ENCODE data around the gene SMAD1. TPM values are rescaled to one million over a fixed set of nuclear protein-coding genes. Genes with fewer than 3 reads are reported as not detected.

The SMAD1 gene
- polyA plus RNA-seq, 1 donor (not counting 4 experiments of a cell fraction or from before 2014, with no cell fraction given) = 33.5 TPM

DNA sequence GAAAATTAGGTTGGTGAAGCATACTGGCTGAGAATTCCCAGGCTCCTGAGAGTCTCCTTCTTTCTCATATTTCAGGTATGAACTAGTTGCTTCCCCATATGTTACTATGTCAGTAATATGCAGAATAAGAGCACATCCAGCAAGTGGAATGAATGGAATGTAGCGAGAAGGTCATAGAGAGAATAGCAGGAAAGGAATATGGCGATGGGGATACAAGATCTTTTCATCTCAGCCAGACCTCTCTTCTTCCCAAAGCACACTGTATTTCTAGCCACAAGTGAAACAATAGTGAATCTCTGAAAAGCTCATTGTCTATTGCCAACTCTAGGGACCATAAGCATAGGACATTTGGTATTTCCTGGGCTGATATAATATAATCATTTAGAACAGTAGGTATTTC lies 82.9 kb downstream of the SMAD1 start:
- H3K9me1 ChIP-seq (ENCODE audit: control insufficient read depth, extremely low read depth, insufficient read depth, low read length) = no peaks in the 10 kb centered on the region
- DNase-seq (ENCODE audit: low read depth, low spot score) = no peak
- H3K27me3 ChIP-seq (ENCODE audit: control insufficient read depth, extremely low read depth, insufficient read depth, low read length) = no peaks in the 10 kb centered on the region

DNA sequence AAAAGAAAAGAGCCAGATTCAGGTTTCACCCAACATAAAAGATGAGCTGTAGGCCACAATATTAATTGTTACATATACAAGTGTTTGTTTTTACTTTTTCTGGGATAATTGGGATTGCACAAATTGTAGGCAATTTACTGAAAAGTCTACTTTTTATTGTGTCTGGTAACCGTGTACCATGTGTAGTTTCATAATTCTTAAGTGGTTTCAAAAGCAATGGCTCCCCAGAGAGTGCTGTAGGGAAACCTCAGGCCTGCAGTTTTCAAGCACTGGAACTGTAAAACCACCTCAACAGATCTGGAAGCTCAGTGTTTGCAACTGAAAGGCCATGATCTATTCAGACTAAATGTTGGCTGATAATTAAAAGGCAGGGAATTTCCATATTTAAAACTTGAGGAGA lies 83.7 kb downstream of the SMAD1 start:
- FAIRE-seq = no peak
- Histone ChIP-seq H3K9me3 (ENCODE audit: control insufficient read depth, low read depth, low read length) (no peaks in the 10 kb centered on the region), H3K4me2 (ENCODE audit: control insufficient read depth, extremely low read depth, insufficient read depth, low read depth, low read length) (no peak overlapping the region), H3K9ac (ENCODE audit: control insufficient read depth, extremely low read depth, insufficient read depth, low read length) (no peak overlapping the region), H3K36me3 (ENCODE audit: control insufficient read depth in 2 of 2, extremely low read depth in 1 of 2, insufficient read depth in 2 of 2, low read length in 2 of 2) (no peaks in the 10 kb centered on the region), H4K20me1 (ENCODE audit: control insufficient read depth, extremely low read depth, insufficient read depth, low read length) (no peaks in the 10 kb centered on the region), H3K79me2 (ENCODE audit: control insufficient read depth, insufficient read depth, low read length) (no peaks in the 10 kb centered on the region), H3K27me3 (ENCODE audit: control insufficient read depth, extremely low read depth, insufficient read depth, low read length) (no peaks in the 10 kb centered on the region), H3K27ac (ENCODE audit: control insufficient read depth, insufficient read depth, low read length) (no peak overlapping the region), H3K9me1 (ENCODE audit: control insufficient read depth, extremely low read depth, insufficient read depth, low read length) (no peaks in the 10 kb centered on the region), H3K4me3 (ENCODE audit: control insufficient read depth in 2 of 3, extremely low read depth in 1 of 3, insufficient read depth in 2 of 3, low read depth in 1 of 3, low read length in 3 of 3) (no peak overlapping the region), H2AFZ (ENCODE audit: control insufficient read depth, low read length) (no peak overlapping the region), H3K4me1 (ENCODE audit: control insufficient read depth, extremely low read depth, insufficient read depth, low read length) (no peaks in the 10 kb centered on the region)
- TF ChIP-seq EZH2 (IDR thresholded peaks at IDR 0.05; ENCODE audit: low read length) = no peak
- TF ChIP-seq, protein P1, sequence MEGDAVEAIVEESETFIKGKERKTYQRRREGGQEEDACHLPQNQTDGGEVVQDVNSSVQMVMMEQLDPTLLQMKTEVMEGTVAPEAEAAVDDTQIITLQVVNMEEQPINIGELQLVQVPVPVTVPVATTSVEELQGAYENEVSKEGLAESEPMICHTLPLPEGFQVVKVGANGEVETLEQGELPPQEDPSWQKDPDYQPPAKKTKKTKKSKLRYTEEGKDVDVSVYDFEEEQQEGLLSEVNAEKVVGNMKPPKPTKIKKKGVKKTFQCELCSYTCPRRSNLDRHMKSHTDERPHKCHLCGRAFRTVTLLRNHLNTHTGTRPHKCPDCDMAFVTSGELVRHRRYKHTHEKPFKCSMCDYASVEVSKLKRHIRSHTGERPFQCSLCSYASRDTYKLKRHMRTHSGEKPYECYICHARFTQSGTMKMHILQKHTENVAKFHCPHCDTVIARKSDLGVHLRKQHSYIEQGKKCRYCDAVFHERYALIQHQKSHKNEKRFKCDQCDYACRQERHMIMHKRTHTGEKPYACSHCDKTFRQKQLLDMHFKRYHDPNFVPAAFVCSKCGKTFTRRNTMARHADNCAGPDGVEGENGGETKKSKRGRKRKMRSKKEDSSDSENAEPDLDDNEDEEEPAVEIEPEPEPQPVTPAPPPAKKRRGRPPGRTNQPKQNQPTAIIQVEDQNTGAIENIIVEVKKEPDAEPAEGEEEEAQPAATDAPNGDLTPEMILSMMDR (optimal IDR thresholded peaks at IDR 0.05 in 1 of 3, IDR thresholded peaks at IDR 0.05 in 1 of 3, conservative IDR thresholded peaks at IDR 0.05 in 1 of 3; ENCODE audit: extremely low read depth in 1 of 3, insufficient read depth in 2 of 3, low read length in 3 of 3) = no peak
- dilution Hi-C loops (cut with MboI; ENCODE audit: extremely low pct_ligation_motif_present, low sequenced_read_pairs) = no loop called here
- DNase-seq (ENCODE audit: low read depth, low spot score) = no peak

More for the DNA sequence above, 82.9 kb downstream of the SMAD1 start:
- H3K27ac ChIP-seq (ENCODE audit: control insufficient read depth, insufficient read depth, low read length) = no peak overlapping the region
- H3K4me2 ChIP-seq (ENCODE audit: control insufficient read depth, extremely low read depth, insufficient read depth, low read depth, low read length) = no peak overlapping the region
- peaks cover 0 to 3% of the 10 kb centered on the region in 2 experiments for H3K36me3 ChIP-seq (ENCODE audit: control insufficient read depth in 2 of 2, extremely low read depth in 1 of 2, insufficient read depth in 2 of 2, low read length in 2 of 2)
- H4K20me1 ChIP-seq (ENCODE audit: control insufficient read depth, extremely low read depth, insufficient read depth, low read length) = no peaks in the 10 kb centered on the region
- FAIRE-seq = no peak
- H3K9ac ChIP-seq (ENCODE audit: control insufficient read depth, extremely low read depth, insufficient read depth, low read length) = no peak overlapping the region
- no peak overlapping the region for H3K4me3 ChIP-seq (ENCODE audit: control insufficient read depth in 2 of 3, extremely low read depth in 1 of 3, insufficient read depth in 2 of 3, low read depth in 1 of 3, low read length in 3 of 3)
- H3K79me2 ChIP-seq (ENCODE audit: control insufficient read depth, insufficient read depth, low read length) = no peaks in the 10 kb centered on the region
- no peaks in the 10 kb centered on the region for H3K4me1 ChIP-seq (ENCODE audit: control insufficient read depth, extremely low read depth, insufficient read depth, low read length)
- H2AFZ ChIP-seq (ENCODE audit: control insufficient read depth, low read length) = no peak overlapping the region
- H3K9me3 ChIP-seq (ENCODE audit: control insufficient read depth, low read depth, low read length) = no peaks in the 10 kb centered on the region
- TF ChIP-seq, protein P1 (optimal IDR thresholded peaks at IDR 0.05 in 1 of 3, IDR thresholded peaks at IDR 0.05 in 1 of 3, conservative IDR thresholded peaks at IDR 0.05 in 1 of 3; ENCODE audit: extremely low read depth in 1 of 3, insufficient read depth in 2 of 3, low read length in 3 of 3) = no peak
- TF ChIP-seq EZH2 (IDR thresholded peaks at IDR 0.05; ENCODE audit: low read length) = no peak
- dilution Hi-C loops (cut with MboI; ENCODE audit: extremely low pct_ligation_motif_present, low sequenced_read_pairs) = no loop called here

Data from keratinocyte (primary cell).